HepG2 (cell line): ENCODE results near the gene LRRN4CL. TPM values are rescaled to one million over a fixed set of nuclear protein-coding genes. Genes with fewer than 3 reads are reported as not detected.

ENCODE experiments used
- ATRX ChIP-seq: sonication (generic); formaldehyde crosslinking; IDR thresholded peaks from 2 replicates; pipeline ENCODE4 v1.4.0; 2020; ENCODE audit warnings: missing genetic modification reagents, borderline replicate concordance
- CREB1 ChIP-seq, 2 experiments: fragments of 450-650 bp in 1 of 2; IDR thresholded peaks; 2 replicates each; pipeline ENCODE4 v1.6.1; 2016 to 2017; ENCODE audit warnings: control low read depth in 1 of 2, mild to moderate bottlenecking in 1 of 2, missing compliant biosample characterization in 1 of 2, missing genetic modification characterization in 1 of 2
- ESRRA ChIP-seq: sonication (generic); formaldehyde crosslinking; IDR thresholded peaks from 2 replicates; pipeline ENCODE4 v1.5.1; 2020; ENCODE audit warnings: mild to moderate bottlenecking, low read depth, missing genetic modification reagents
- GATAD1 ChIP-seq: IDR thresholded peaks from 2 replicates; pipeline ENCODE4 v1.6.1; 2016; ENCODE audit warnings: missing genetic modification reagents, missing compliant biosample characterization
- MAX ChIP-seq: IDR thresholded peaks from 2 replicates; pipeline ENCODE4 v1.6.1; 2012; ENCODE audit warnings: inconsistent platforms
- MBNL3 ChIP-seq: fragments of 250-450 bp; sonication (Bioruptor Pico); conservative IDR thresholded peaks from 2 replicates; pipeline ENCODE4 v1.8.0; 2022; ENCODE audit warnings: mild to moderate bottlenecking, inconsistent platforms
- NFKB2 ChIP-seq: sonication (generic); formaldehyde crosslinking; IDR thresholded peaks from 2 replicates; pipeline ENCODE4 v1.4.0; 2020; ENCODE audit warnings: missing genetic modification reagents, borderline replicate concordance
- PAXIP1 ChIP-seq: sonication (generic); formaldehyde crosslinking; conservative IDR thresholded peaks from 2 replicates; pipeline ENCODE4 v1.4.0; 2020; ENCODE audit warnings: mild to moderate bottlenecking, missing genetic modification reagents, moderate library complexity
- PHF20 ChIP-seq: sonication (generic); formaldehyde crosslinking; IDR thresholded peaks from 2 replicates; pipeline ENCODE4 v1.5.0; 2020; ENCODE audit warnings: mild to moderate bottlenecking, missing genetic modification reagents
- SMAD1 ChIP-seq: sonication (generic); formaldehyde crosslinking; IDR thresholded peaks from 2 replicates; pipeline ENCODE4 v1.4.0; 2020; ENCODE audit warnings: missing genetic modification reagents, low read depth, mild to moderate bottlenecking, borderline replicate concordance
- STAT5B ChIP-seq: sonication (generic); formaldehyde crosslinking; IDR thresholded peaks from 2 replicates; pipeline ENCODE4 v1.4.0; 2020; ENCODE audit warnings: missing genetic modification reagents
- ZFP36L2 ChIP-seq: sonication (generic); formaldehyde crosslinking; IDR thresholded peaks from 2 replicates; pipeline ENCODE4 v1.4.0; 2020; ENCODE audit warnings: missing genetic modification reagents
- ZNF101 ChIP-seq: sonication (generic); formaldehyde crosslinking; IDR thresholded peaks from 2 replicates; pipeline ENCODE4 v1.4.0; 2020; ENCODE audit warnings: mild to moderate bottlenecking, low read depth, missing genetic modification reagents, borderline replicate concordance
- ZNF296 ChIP-seq: sonication (generic); formaldehyde crosslinking; conservative IDR thresholded peaks from 2 replicates; pipeline ENCODE4 v1.5.0; 2020; ENCODE audit warnings: mild to moderate bottlenecking, missing genetic modification reagents
- ZNF350 ChIP-seq: sonication (generic); formaldehyde crosslinking; IDR thresholded peaks from 2 replicates; pipeline ENCODE4 v1.4.0; 2020; ENCODE audit warnings: mild to moderate bottlenecking, low read depth, missing genetic modification reagents, borderline replicate concordance
- ZNF44 ChIP-seq: sonication (generic); formaldehyde crosslinking; IDR thresholded peaks from 2 replicates; pipeline ENCODE4 v1.5.1; 2020; ENCODE audit warnings: mild to moderate bottlenecking, missing genetic modification reagents
- ZNF570 ChIP-seq: sonication (generic); formaldehyde crosslinking; IDR thresholded peaks from 2 replicates; pipeline ENCODE4 v1.4.0; 2020; ENCODE audit warnings: mild to moderate bottlenecking, missing genetic modification reagents, borderline replicate concordance
- ZNF816 ChIP-seq: sonication (generic); formaldehyde crosslinking; IDR thresholded peaks from 2 replicates; pipeline ENCODE4 v1.8.0; 2022; ENCODE audit warnings: missing genetic modification reagents, mild to moderate bottlenecking, borderline replicate concordance
- polyA plus RNA-seq, 8 experiments: library from polyadenylated mRNA; depleted of rRNA in 3 of 8; stranded (reverse) in 7 of 8; unstranded in 1 of 8; fragments of >200 nt; fragmentation: Illumina TruSeq in 4 of 8; extraction: Trizol in 4 of 8; gene quantifications; 2 replicates each; pipeline versions ENCODE4 v1.2.1 to v1.2.3, GENCODE V29; 2011 to 2016; ENCODE audit warnings: low read depth in 4 of 8, missing spikeins in 1 of 8, mixed read lengths in 1 of 8; ENCODE audit not compliant: insufficient read depth in 1 of 8
- total RNA-seq, 5 experiments: library from RNA; depleted of rRNA; stranded (reverse); fragments of >200 nt; fragmentation: Illumina TruSeq; extraction: Trizol; gene quantifications; 2 replicates each; pipeline ENCODE4 v1.2.3, GENCODE V29; 2016; ENCODE audit warnings: low read depth in 1 of 5
- TF ChIP-seq, protein P1 (sequence below): sonication (generic); formaldehyde crosslinking; IDR thresholded peaks from 2 replicates; pipeline ENCODE4 v1.4.0; 2020; ENCODE audit warnings: missing genetic modification reagents, low read depth, mild to moderate bottlenecking, borderline replicate concordance
- TF ChIP-seq, protein P2 (sequence below): sonication (generic); formaldehyde crosslinking; IDR thresholded peaks from 2 replicates; pipeline ENCODE4 v1.8.1; 2022; ENCODE audit warnings: mild to moderate bottlenecking, missing genetic modification reagents
- TF ChIP-seq, protein P3 (sequence below): sonication (generic); formaldehyde crosslinking; IDR thresholded peaks from 2 replicates; pipeline ENCODE4 v1.4.0; 2020; ENCODE audit warnings: mild to moderate bottlenecking, missing genetic modification reagents

Gene LRRN4CL
- total and polyA plus RNA-seq, 2 of the 13 experiments (the other 11 are each of a cell fraction or from before 2014, with no cell fraction given), result 0.11 TPM; not detected in 1

DNA sequence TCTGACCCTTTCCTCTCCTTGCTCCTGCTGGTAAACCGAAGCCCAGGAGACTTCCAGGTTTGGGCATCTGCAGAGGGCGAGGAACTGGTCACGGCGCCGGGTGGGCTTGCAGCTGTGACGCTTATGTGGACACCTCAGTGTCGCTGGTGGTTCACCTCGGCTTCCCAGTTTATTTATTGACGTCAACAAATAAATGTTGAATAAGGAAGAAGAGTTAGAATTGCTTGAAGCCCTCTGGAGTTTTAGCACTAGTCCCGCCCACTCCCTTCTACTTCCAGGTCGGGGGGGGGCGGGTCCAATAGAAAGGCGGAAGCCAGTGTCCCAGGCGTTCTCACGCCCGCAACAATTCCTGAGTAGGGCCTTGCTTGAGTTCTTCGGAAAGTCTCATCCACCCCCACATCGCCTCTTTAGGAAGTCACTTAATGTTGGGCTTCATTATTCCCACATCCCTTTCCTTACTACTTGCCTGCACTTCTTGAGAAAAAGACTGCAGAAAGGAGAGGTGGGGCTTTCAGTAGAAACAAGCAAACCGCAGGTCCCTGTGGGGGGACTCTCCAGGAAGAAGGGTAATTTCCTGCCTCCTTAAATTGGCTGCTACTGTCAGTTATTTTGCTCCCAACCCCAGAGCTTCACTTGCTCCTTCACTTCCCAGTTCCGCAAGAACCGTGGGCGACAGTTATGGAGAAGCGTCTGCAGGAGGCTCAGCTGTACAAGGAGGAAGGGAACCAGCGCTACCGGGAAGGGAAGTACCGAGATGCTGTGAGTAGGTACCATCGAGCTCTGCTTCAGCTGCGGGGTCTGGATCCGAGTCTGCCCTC lies 39.0 kb upstream of the LRRN4CL start, which contains the start of gene TTC9C (continued):
- no peak for TF ChIP-seq ZNF101
- TF ChIP-seq, protein P1, sequence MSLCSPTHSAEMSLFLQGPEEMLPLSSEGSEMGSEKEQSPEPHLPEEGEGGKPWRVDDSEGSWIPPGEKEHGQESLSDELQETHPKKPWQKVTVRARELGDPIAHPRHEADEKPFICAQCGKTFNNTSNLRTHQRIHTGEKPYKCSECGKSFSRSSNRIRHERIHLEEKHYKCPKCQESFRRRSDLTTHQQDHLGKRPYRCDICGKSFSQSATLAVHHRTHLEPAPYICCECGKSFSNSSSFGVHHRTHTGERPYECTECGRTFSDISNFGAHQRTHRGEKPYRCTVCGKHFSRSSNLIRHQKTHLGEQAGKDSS (CRISPR knock-in tag), result no peak
- peak; percentile 88; the same call in 1 of the 2 replicates for TF ChIP-seq ZNF816 (CRISPR knock-in tag)
- TF ChIP-seq ZFP36L2 (CRISPR knock-in tag), result no peak
- TF ChIP-seq MBNL3 (CRISPR knock-in tag), result no peak
- no peak for TF ChIP-seq ESRRA (CRISPR knock-in tag)
- TF ChIP-seq, protein P2, sequence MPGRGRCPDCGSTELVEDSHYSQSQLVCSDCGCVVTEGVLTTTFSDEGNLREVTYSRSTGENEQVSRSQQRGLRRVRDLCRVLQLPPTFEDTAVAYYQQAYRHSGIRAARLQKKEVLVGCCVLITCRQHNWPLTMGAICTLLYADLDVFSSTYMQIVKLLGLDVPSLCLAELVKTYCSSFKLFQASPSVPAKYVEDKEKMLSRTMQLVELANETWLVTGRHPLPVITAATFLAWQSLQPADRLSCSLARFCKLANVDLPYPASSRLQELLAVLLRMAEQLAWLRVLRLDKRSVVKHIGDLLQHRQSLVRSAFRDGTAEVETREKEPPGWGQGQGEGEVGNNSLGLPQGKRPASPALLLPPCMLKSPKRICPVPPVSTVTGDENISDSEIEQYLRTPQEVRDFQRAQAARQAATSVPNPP (CRISPR knock-in tag), result no peak
- peak; percentile 80 for TF ChIP-seq GATAD1 (CRISPR knock-in tag)
- peak; percentile 64 for TF ChIP-seq MAX
- TF ChIP-seq ZNF296 (CRISPR knock-in tag), result no peak
- TF ChIP-seq NFKB2, result peak; percentile 50; the same call in 1 of the 2 replicates
- no peak for TF ChIP-seq STAT5B (CRISPR knock-in tag)
- TF ChIP-seq ATRX (CRISPR knock-in tag), result no peak
- peak; percentile 8; the same call in 1 of the 2 replicates for TF ChIP-seq ZNF350 (CRISPR knock-in tag)
- TF ChIP-seq CREB1 (IDR thresholded peaks at IDR 0.05), result no peak
- no peak for TF ChIP-seq CREB1 (CRISPR knock-in tag; IDR thresholded peaks at IDR 0.05)
- TF ChIP-seq PAXIP1 (CRISPR knock-in tag), result no peak; the same call in 1 of the 2 replicates
- TF ChIP-seq SMAD1 (CRISPR knock-in tag), result no peak
- TF ChIP-seq, protein P3, sequence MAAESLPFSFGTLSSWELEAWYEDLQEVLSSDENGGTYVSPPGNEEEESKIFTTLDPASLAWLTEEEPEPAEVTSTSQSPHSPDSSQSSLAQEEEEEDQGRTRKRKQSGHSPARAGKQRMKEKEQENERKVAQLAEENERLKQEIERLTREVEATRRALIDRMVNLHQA (CRISPR knock-in tag), result no peak
- TF ChIP-seq PHF20, result peak; percentile 87
- TF ChIP-seq ZNF44 (CRISPR knock-in tag), result no peak
- TF ChIP-seq ZNF570, result no peak
